Mammary epithelial cell (primary cell): ENCODE measurements around the gene CDKN1A.

Experiments
- CTCF ChIP-seq, 2 donors: IDR thresholded peaks in 1 of 2; conservative IDR thresholded peaks in 1 of 2; 2 replicates each; pipeline ENCODE4 v1.5.1; 2011 to 2012; ENCODE audit warnings: inconsistent platforms in 2 of 2, low read length in 2 of 2, mild to moderate bottlenecking in 2 of 2, control low read depth in 1 of 2, low read depth in 1 of 2; ENCODE audit not compliant: insufficient read depth in 1 of 2; ENCODE audit errors: extremely low read depth in 1 of 2
- EZH2 ChIP-seq: IDR thresholded peaks from 2 replicates; pipeline ENCODE4 v1.6.1; 2012; ENCODE audit warnings: low read length, inconsistent platforms, borderline replicate concordance

GRCh38 chr6:36657942-36658544, 20.5 kb upstream of the CDKN1A start:
- TF ChIP-seq CTCF (conservative IDR thresholded peaks at IDR 0.05 in 1 of 2, IDR thresholded peaks at IDR 0.05 in 1 of 2; ENCODE audit: extremely low read depth in 1 of 2, insufficient read depth in 1 of 2, low read depth in 1 of 2, low read length in 2 of 2) = no peak
- no peak for TF ChIP-seq EZH2
